ENCODE measurements around the gene PSMD10.
A peak's percentile ranks its signal among the peaks of the same experiment; 100 is the strongest.

The PSMD10 gene

DNA sequence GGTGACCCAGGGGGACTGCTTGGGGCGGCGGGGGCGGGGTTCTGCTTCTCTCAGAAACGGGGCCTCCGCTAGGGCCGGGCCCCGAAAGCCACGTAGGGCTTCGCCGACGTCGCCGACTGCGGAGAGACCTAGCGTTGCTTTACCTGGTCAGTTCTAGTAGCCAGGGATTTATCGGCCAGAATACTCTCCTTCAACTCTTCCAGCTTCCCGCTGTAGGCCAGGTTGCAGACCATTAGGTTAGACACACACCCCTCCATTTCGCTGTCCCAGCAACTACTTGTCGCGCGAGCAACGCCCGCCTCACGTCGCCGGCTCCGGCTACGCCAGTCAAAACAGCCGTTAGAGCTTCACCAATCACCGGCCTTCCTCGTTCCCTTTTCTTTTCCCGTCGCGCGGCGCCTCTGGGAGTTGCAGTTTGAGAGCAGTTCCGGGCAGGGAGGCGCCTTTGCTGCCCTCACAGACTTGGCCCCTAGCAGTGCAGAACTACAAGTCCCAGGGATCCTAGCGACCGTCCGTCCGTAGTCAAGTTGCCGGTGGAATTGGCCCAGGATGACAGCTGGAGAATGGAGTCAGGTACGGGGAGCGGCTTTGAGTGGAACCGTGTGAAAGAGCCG lies at the start of gene PSMD10, which contains the start of gene ATG4A:
PSMD10 (minus strand) TSS at position 279 of the 614 bp plus-strand sequence; CDS start at position 257, 22 bp downstream.
ATG4A (plus strand) TSS at position 515 of the 614 bp plus-strand sequence; CDS start at position 564, 49 bp downstream.
- DNase-seq (ENCODE audit: low spot score): peak; percentile 97

GRCh38 chrX:108138814-108139702 lies 47.7 kb upstream of the PSMD10 start:
- DNase-seq (ENCODE audit: low spot score): no peak

DNA sequence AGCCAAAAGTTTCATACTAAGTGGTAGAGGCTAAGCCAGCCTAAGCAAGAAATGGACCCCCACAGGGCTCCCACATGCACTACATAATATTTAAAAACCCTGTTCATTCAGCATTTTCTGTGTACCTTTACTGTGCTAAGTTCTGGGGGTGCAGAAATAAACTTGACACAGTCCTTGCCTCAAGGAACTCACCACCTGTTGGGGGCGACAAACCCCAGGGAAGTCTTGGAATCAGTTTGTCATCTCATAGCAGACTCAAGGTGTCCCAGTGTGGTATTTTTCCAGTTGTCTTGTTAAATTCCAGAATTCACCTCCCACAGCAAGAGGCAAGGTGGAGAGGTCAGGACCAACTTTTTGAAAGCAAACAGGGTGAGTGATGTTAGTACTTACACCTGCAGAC lies 43.4 kb upstream of the PSMD10 start:
- DNase-seq (ENCODE audit: low spot score): no peak

GRCh38 chrX:108132876-108133275 lies 41.5 kb upstream of the PSMD10 start:
- no peak for DNase-seq (ENCODE audit: low spot score)

DNA sequence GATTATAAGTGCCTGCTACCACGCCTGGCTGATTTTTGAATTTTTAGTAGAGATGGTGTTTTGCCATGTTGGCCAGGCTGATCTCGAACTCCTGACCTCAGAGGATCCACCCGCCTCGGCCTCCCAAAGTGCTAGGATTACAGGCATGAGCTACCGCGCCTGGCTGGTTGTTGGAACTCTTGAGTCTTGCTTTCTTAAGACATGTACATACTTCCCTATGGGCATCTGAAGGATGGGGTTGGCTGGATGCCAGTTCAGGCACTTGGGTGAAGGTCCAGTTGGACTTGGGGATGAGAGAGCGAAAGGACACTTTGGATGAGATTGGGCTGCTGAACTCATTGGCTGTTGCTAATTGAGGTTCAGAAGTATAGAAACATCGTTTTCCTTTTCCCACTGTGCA lies 40.7 kb upstream of the PSMD10 start:
- no peak for DNase-seq (ENCODE audit: low spot score)

DNA sequence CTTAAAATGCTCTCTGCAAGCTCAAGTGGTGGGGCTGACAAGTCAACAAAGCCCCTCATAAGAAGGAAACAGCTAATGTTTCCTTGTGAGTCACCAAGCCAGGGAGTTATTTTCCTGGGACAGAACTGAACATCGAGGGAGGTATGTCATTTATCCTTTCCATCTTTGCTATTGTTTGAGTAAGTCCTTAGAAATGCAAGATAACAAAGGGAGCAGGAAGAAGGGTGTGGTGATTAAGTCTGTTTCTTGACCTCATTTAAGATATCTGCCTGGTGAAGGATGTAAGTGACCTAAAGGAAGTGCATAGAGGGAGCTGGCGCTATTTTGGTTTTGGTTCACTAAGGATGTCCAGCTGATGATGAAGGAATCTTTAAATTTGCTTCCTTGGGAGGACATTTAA lies 40.1 kb upstream of the PSMD10 start:
- DNase-seq (ENCODE audit: low spot score): no peak

DNA sequence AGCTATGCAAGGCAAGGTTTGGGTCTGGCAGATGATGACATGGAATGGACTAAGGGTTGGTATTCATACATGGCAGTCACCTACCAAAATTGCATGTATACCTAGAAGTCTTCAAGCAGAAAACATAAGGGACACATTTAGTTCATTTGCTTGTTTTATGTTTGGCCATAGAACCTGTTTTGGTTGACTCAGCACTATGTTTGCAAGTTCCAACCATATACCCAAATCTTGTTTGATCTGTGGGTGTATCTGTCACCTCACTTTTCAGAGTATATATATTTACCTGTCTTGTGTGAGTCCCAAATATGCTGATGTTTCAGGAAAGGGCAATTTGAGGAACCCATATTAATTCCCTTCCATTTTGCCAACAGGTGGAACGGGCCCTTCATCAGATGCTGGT lies 39.5 kb upstream of the PSMD10 start:
- DNase-seq (ENCODE audit: low spot score): no peak

- no peak for DNase-seq (ENCODE audit: low spot score)
These were observed 35.8 kb upstream of the PSMD10 start for GRCh38 chrX:108127152-108127551.

GRCh38 chrX:108126661-108127060 lies 35.3 kb upstream of the PSMD10 start:
- DNase-seq (ENCODE audit: low spot score): no peak

GRCh38 chrX:108123591-108124366 lies 32.4 kb upstream of the PSMD10 start:
- DNase-seq (ENCODE audit: low spot score): peak; percentile 59

DNA sequence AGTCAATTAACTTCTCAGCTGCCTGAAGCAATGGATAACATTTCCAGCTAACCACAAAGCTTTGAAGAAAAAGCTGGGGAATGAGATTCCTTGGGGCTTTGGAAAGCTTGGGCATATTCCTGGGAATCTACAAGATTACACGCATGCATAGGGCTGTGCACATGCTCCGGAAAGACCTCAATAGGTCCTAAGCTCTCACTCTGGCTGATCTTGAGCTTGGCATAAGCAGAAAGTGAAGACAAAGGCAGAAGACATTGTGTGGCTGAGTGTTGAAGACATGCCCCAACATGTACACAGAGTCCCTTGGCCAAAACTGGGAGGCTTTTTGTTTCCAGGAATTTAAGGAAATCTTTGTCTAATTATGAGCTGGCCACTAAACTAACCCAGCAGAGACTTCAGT lies 31.4 kb upstream of the PSMD10 start:
- DNase-seq (ENCODE audit: low spot score): no peak

DNA sequence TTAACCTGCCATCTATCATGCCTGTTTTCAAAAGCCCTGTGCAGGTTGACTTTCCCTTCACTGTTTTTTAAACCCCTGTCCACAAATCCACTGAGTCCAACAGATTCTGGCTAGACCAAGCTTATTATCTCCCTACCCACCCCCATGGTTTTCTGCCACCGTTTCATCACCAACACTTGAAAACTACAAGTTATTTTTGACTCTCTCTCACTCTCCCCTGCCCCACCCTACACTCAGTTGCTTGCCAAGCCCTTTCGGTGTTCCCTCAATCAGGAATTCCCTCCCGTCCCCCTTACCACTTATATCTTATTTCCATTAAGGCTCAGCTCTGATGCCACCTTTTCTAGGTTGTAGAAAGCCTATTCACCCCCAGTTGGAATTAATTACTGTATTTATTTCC lies 29.9 kb upstream of the PSMD10 start:
- DNase-seq (ENCODE audit: low spot score): no peak

DNA sequence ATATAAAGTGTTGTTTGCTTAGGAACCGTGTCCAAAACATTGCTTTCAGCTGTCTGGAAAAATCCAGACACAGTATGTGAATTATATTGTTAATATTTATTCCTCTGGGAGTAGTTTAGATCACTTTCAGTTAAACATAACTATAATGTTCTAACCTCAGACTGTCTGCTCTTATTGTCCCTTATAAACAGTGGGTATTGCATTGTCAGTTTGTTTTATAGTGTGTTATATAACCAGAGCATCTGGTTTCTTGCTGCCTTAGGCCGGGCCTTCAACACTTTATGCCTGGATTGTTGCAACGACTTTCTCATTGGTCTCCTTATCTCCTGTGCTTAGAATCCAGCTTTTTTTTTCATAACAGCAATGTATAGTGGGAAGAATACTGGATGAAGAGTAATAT lies 26.6 kb upstream of the PSMD10 start:
- no peak for DNase-seq (ENCODE audit: low spot score)

DNA sequence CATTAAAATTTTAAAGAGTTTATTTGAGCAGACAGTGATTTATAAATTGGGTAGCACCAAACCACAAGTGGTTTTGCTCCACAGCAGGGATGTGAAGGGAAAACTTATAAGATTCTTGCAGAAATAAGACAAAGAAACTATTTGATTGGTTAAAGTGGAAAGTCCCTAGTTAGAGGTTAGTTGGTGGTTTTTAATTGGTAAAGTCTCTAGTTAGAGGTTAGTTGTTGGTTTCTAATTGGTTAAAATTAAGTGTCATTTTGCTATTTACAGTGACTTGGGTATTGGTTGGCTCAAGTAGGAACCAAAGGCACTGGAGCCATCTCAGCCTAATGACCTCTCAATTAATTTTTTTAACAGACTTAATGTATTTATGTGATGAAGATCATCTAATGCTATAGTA lies 23.2 kb upstream of the PSMD10 start:
- DNase-seq (ENCODE audit: low spot score): no peak

GRCh38 chrX:108105473-108105872 lies 14.1 kb upstream of the PSMD10 start:
- DNase-seq (ENCODE audit: low spot score): no peak

DNA sequence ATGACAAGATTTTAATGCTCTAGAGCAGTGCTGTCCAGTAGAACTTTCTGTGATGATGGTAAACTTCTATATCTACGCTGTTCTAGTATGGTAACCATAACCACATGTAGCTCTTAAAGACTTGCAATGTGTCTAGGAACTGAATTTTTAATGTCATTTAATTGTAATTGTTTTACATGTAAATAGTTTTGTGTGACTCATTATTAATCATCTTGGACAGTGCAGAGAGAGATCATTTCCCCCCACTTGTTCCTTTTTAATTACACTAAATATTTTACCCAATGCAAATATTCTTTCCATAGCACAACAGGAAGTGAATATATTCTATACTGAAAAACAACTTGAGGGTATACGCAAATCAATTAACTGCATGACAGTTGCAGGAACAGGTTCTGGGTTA lies 6.0 kb upstream of the PSMD10 start:
- DNase-seq (ENCODE audit: low spot score): no peak

GRCh38 chrX:108091878-108092291 lies 543 bp upstream of the PSMD10 start:
- DNase-seq (ENCODE audit: low spot score): peak; percentile 45

GRCh38 chrX:108090491-108091263 lies 665 bp downstream of the PSMD10 start:
- peak; percentile 0 for DNase-seq (ENCODE audit: low spot score)

GRCh38 chrX:108088511-108088910 lies 2.8 kb downstream of the PSMD10 start:
- no peak for DNase-seq (ENCODE audit: low spot score)

- no peak for DNase-seq (ENCODE audit: low spot score)
These were observed 3.5 kb downstream of the PSMD10 start for GRCh38 chrX:108087792-108088191.

GRCh38 chrX:108081110-108081509 lies 10.2 kb downstream of the PSMD10 start:
- DNase-seq (ENCODE audit: low spot score): no peak

DNA sequence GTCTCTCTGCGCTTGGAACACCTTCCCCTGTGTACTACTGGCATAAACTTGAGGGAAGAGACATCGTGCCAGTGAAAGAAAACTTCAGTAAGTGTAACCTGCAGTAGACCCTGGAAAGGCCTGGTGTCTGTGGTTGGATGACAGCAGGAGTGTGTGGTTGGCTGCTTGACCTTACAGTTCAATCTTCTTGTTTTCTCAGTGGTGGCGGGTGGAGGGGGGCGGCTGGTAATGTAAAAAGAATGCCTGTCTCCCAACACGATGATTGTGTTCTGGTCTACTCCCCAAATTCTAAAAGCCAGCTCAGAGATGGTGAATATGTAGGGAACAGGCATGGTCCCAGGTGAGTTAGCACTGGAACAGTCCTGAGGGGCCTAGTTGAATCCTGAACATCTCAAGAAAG lies 18.6 kb downstream of the PSMD10 start:
- no peak for DNase-seq (ENCODE audit: low spot score)
